AG08395 (cell line): ENCODE measurements around the gene HOXA11.

Experiments
- DNase-seq: peaks from one replicate; pipeline ENCODE4 v3.0.0; 2012; ENCODE audit warnings: mixed read lengths, low spot score

The HOXA11 gene

GRCh38 chr7:27180431-27181420 is 4.3 kb downstream of the HOXA11 start:
- no peak for DNase-seq

GRCh38 chr7:27179503-27180430 is 5.3 kb downstream of the HOXA11 start:
- peak; percentile 84 for DNase-seq

GRCh38 chr7:27179030-27179429 is 6.0 kb downstream of the HOXA11 start:
- no peak for DNase-seq

GRCh38 chr7:27178366-27178765 is 6.7 kb downstream of the HOXA11 start:
- no peak for DNase-seq

GRCh38 chr7:27177795-27178320 is 7.2 kb downstream of the HOXA11 start:
- DNase-seq = no peak

GRCh38 chr7:27176962-27177794 is 7.9 kb downstream of the HOXA11 start:
- DNase-seq = no peak

GRCh38 chr7:27176524-27176845 is 8.5 kb downstream of the HOXA11 start:
- no peak for DNase-seq

GRCh38 chr7:27175626-27176523 is 9.2 kb downstream of the HOXA11 start:
- DNase-seq = no peak

- DNase-seq = no peak
These were observed 10.0 kb downstream of the HOXA11 start for GRCh38 chr7:27174874-27175625.

- peak; percentile 66 for DNase-seq
These were observed 10.8 kb downstream of the HOXA11 start, which contains the start of gene HOXA10 for GRCh38 chr7:27173956-27174873. Gene HOXA10 (minus strand): TSS chr7:27174320. CDS start chr7:27174306, 14 bp downstream.

GRCh38 chr7:27173511-27173955 is 11.5 kb downstream of the HOXA11 start:
- no peak for DNase-seq

- DNase-seq = peak; percentile 64
These were observed 12.1 kb downstream of the HOXA11 start for GRCh38 chr7:27172823-27173510.

- peak; percentile 4 for DNase-seq
These were observed 12.7 kb downstream of the HOXA11 start for GRCh38 chr7:27172315-27172774.

- DNase-seq = no peak
These were observed 13.3 kb downstream of the HOXA11 start for GRCh38 chr7:27171637-27172314.

GRCh38 chr7:27171325-27171636 is 13.8 kb downstream of the HOXA11 start:
- no peak for DNase-seq

- no peak for DNase-seq
These were observed 14.4 kb downstream of the HOXA11 start for GRCh38 chr7:27170426-27171324.
